GM12891 (cell line): ENCODE results near the gene FAM241A.

Experiments used
- SPI1 ChIP-seq: IDR thresholded peaks from 2 replicates; pipeline ENCODE4 v1.6.1; 2011; ENCODE audit warnings: low read depth, low read length, control low read depth
- TAF1 ChIP-seq: IDR thresholded peaks from 2 replicates; pipeline ENCODE4 v1.6.1; 2011; ENCODE audit warnings: low read depth, low read length, control low read depth

GRCh38 chr4:112213856-112214255, 68.6 kb downstream of the FAM241A start:
- TF ChIP-seq TAF1 (no peak), SPI1 (no peak)
